Left lung (tissue), 10 donors: ENCODE data around the gene SENP7. TPM values are rescaled to one million over a fixed set of nuclear protein-coding genes. Genes with fewer than 3 reads are reported as not detected.
A peak's percentile ranks its signal among the peaks of the same experiment; 100 is the strongest.

Source experiments
- ATAC-seq: fragments of 200-7000 bp; cut with Tn5 transposase; one replicate; pipeline ENCODE4 v1.9.1; 2020; ENCODE audit warnings: moderate library complexity
- DNase-seq, 4 donors: peaks; one replicate each; pipeline ENCODE4 v3.0.0-alpha.2; 2013 to 2020
- H3K27ac ChIP-seq, 2 donors: fragments of 200-600 bp; sonication (generic) in 1 of 2; one replicate each; pipeline versions ENCODE4 v1.5.0 to v1.8.0; 2020 to 2021
- H3K27me3 ChIP-seq, 2 donors: fragments of 200-600 bp; sonication (generic) in 1 of 2; one replicate each; pipeline versions ENCODE4 v1.5.0 to v1.8.0; 2020 to 2021
- H3K36me3 ChIP-seq, 2 donors: fragments of 200-600 bp; sonication (generic) in 1 of 2; one replicate each; pipeline versions ENCODE4 v1.5.0 to v1.8.0; 2020 to 2021
- H3K4me1 ChIP-seq, 2 donors: fragments of 200-600 bp; one replicate each; pipeline ENCODE4 v1.8.0; 2021
- H3K4me3 ChIP-seq, 2 donors: fragments of 200-600 bp; sonication (generic) in 1 of 2; one replicate each; pipeline versions ENCODE4 v1.5.0 to v1.8.0; 2020 to 2021; ENCODE audit warnings: mild to moderate bottlenecking in 1 of 2
- H3K9me3 ChIP-seq, 2 donors: fragments of 200-600 bp; sonication (generic) in 1 of 2; one replicate each; pipeline versions ENCODE4 v1.5.0 to v1.8.0; 2020 to 2021
- intact Hi-C, 2 donors: fragments of 100-400 bp; cut with DNase I; formaldehyde crosslinking; loops; one replicate each; pipeline versions ENCODE4 v1.11.2 to v1.14.2; 2022
- polyA plus RNA-seq, 6 donors: library from polyadenylated mRNA; unstranded; fragments of 120-200 nt; gene quantifications; one replicate each; pipeline ENCODE4 v1.2.1, GENCODE V29; 2013; ENCODE audit not compliant: insufficient read length in 6 of 6
- total RNA-seq, 2 donors: library from RNA; stranded (reverse); fragmentation: NEBNext Ultra II Directional; extraction: Animal tissue kit (Norgen Biotek cat#: 25700); gene quantifications; one replicate each; pipeline ENCODE4 v1.2.1, GENCODE V29; 2021
- TF ChIP-seq, protein P1 (sequence below), 2 donors: fragments of 200-600 bp; sonication (generic) in 1 of 2; IDR thresholded peaks; one replicate each; pipeline versions ENCODE4 v1.5.0 to v1.8.0; 2021; ENCODE audit warnings: antibody characterized with exemption in 2 of 2
- donor health status: DM: no; HTN: yes; CAD: no.
- donor health status: DM: no; HTN: no; CAD: no.

The SENP7 gene
- total and polyA plus RNA-seq, 8 donors, result 13.2 to 106 (median 98.4) TPM

- H3K9me3 ChIP-seq, result peaks cover 0 to 6% of the 10 kb centered on the region in 2 donors
- no peak for DNase-seq
- intact Hi-C loops, result no loop called here
- no peaks in the 10 kb centered on the region for H3K4me1 ChIP-seq
- no peaks in the 10 kb centered on the region for H3K27me3 ChIP-seq
- ATAC-seq, result no peak
- TF ChIP-seq, protein P1, sequence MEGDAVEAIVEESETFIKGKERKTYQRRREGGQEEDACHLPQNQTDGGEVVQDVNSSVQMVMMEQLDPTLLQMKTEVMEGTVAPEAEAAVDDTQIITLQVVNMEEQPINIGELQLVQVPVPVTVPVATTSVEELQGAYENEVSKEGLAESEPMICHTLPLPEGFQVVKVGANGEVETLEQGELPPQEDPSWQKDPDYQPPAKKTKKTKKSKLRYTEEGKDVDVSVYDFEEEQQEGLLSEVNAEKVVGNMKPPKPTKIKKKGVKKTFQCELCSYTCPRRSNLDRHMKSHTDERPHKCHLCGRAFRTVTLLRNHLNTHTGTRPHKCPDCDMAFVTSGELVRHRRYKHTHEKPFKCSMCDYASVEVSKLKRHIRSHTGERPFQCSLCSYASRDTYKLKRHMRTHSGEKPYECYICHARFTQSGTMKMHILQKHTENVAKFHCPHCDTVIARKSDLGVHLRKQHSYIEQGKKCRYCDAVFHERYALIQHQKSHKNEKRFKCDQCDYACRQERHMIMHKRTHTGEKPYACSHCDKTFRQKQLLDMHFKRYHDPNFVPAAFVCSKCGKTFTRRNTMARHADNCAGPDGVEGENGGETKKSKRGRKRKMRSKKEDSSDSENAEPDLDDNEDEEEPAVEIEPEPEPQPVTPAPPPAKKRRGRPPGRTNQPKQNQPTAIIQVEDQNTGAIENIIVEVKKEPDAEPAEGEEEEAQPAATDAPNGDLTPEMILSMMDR (IDR thresholded peaks at IDR 0.05), result no peak
- H3K4me3 ChIP-seq, result no peak overlapping the region
- no peaks in the 10 kb centered on the region for H3K36me3 ChIP-seq
- no peak overlapping the region for H3K27ac ChIP-seq
Measured at GRCh38 chr3:101529816-101530685, 17.0 kb upstream of the SENP7 start.

DNA sequence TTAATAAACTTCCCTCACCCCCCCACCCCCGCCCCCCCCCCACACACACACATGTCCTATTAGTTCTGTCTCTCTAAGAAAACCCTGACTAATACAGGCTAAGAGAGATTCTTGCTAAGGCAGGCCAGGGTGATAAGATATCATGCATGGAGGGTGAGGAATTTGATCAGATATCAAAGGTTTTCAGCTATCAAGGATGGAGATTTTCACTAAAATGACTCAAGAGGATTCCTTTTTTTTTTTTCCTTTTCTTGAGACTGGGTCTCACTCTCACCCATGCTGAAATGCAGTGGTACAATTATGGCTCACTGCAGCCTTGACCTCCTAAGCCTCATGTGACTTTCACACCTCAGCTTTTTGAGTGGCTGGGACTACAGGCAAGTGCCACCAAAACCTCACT, 14.9 kb upstream of the SENP7 start:
- H3K36me3 ChIP-seq, result no peaks in the 10 kb centered on the region
- no peaks in the 10 kb centered on the region for H3K4me1 ChIP-seq
- no peaks in the 10 kb centered on the region for H3K27me3 ChIP-seq
- peaks cover 0 to 6% of the 10 kb centered on the region in 2 donors for H3K9me3 ChIP-seq
- H3K4me3 ChIP-seq, result no peak overlapping the region
- intact Hi-C loops, result no loop called here
- no peak for ATAC-seq
- TF ChIP-seq, protein P1 (IDR thresholded peaks at IDR 0.05), result no peak
- H3K27ac ChIP-seq, result no peak overlapping the region
- DNase-seq, result no peak

GRCh38 chr3:101527441-101527840, 14.4 kb upstream of the SENP7 start:
- Histone ChIP-seq H3K4me3 (no peak overlapping the region), H3K27me3 (no peaks in the 10 kb centered on the region), H3K36me3 (no peaks in the 10 kb centered on the region), H3K9me3 (peaks cover 0 to 6% of the 10 kb centered on the region in 2 donors), H3K4me1 (no peaks in the 10 kb centered on the region), H3K27ac (no peak overlapping the region)
- intact Hi-C loops, result no loop called here
- TF ChIP-seq, protein P1 (IDR thresholded peaks at IDR 0.05), result no peak
- ATAC-seq (no peak), DNase-seq (no peak)

- Histone ChIP-seq H3K4me3 (no peak overlapping the region), H3K36me3 (no peaks in the 10 kb centered on the region), H3K27me3 (peaks cover 0 to 8% of the 10 kb centered on the region in 2 donors), H3K9me3 (peaks cover 0 to 3% of the 10 kb centered on the region in 2 donors), H3K27ac (no peak overlapping the region), H3K4me1 (peaks cover 0 to 10% of the 10 kb centered on the region in 2 donors)
- ATAC-seq (no peak), DNase-seq (no peak)
- intact Hi-C loops, result no loop called here
- TF ChIP-seq, protein P1 (IDR thresholded peaks at IDR 0.05), result no peak
Measured at GRCh38 chr3:101521211-101521701, 8.2 kb upstream of the SENP7 start.

GRCh38 chr3:101519685-101520365, 6.8 kb upstream of the SENP7 start:
- TF ChIP-seq, protein P1 (IDR thresholded peaks at IDR 0.05), result no peak
- H3K4me1 ChIP-seq, result peaks cover 0 to 10% of the 10 kb centered on the region in 2 donors
- no peaks in the 10 kb centered on the region for H3K36me3 ChIP-seq
- H3K9me3 ChIP-seq, result no peaks in the 10 kb centered on the region
- intact Hi-C loops, result no loop called here
- ATAC-seq (peak; percentile 57), DNase-seq (no peak)
- H3K4me3 ChIP-seq, result no peak overlapping the region
- H3K27ac ChIP-seq, result no peak overlapping the region
- peaks cover 0 to 8% of the 10 kb centered on the region in 2 donors for H3K27me3 ChIP-seq
